Subcutaneous adipose tissue (tissue), 4 donors: ENCODE measurements around the gene OXA1L. TPM values are rescaled to one million over a fixed set of nuclear protein-coding genes. Genes with fewer than 3 reads are reported as not detected.

Source experiments
- total RNA-seq, 4 donors: library from RNA; depleted of rRNA; stranded (reverse); fragments of >200 nt; gene quantifications; one replicate each; pipeline ENCODE4 v1.1.0, GENCODE V29; 2016
- TF ChIP-seq, protein P1 (sequence below): fragments of 450-650 bp; IDR thresholded peaks from one replicate; pipeline ENCODE4 v1.5.1; 2016; ENCODE audit warnings: low read depth, mild to moderate bottlenecking, control low read depth, antibody characterized with exemption, moderate library complexity

The OXA1L gene
- total RNA-seq, 4 donors from 2014 or later = 81.9 to 102 (median 87.5) TPM

DNA sequence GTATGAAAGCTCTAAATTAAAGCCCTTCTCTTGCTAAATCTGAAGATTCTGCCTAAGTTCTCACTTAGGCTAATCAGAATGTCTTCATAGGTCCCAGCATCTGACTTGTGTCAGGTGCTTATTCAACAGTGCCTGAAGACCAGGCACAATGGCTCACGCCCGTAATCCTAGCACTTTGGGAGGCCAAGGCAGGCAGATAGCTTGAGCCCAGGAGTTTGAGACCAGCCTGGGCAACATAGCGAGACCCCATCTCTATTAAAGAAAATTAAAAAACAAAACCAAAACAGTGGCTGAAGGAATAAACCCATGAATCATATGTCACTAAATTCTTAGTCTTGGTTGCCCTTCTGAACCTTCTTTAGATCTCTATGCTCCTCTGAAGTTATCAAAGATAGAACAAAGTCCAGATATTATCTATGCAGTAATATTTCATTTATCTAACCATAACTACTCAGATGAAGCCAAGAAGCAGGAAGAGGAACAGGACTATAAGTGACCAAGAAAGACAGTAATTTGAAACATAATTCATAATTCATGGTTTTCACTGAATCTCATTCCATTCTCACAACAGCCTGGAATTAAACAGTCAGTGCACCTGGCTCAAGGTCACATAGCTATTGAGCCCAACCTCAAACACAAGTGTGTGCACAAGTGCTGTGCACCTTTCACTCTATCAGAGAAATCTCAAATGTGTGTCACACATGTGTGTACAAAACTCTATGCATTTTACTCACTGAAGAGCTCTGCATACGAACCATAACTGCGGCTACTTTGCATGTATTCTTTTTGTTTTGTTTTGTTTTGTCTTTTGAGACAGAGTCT lies 42.1 kb downstream of the OXA1L start:
- TF ChIP-seq, protein P1, sequence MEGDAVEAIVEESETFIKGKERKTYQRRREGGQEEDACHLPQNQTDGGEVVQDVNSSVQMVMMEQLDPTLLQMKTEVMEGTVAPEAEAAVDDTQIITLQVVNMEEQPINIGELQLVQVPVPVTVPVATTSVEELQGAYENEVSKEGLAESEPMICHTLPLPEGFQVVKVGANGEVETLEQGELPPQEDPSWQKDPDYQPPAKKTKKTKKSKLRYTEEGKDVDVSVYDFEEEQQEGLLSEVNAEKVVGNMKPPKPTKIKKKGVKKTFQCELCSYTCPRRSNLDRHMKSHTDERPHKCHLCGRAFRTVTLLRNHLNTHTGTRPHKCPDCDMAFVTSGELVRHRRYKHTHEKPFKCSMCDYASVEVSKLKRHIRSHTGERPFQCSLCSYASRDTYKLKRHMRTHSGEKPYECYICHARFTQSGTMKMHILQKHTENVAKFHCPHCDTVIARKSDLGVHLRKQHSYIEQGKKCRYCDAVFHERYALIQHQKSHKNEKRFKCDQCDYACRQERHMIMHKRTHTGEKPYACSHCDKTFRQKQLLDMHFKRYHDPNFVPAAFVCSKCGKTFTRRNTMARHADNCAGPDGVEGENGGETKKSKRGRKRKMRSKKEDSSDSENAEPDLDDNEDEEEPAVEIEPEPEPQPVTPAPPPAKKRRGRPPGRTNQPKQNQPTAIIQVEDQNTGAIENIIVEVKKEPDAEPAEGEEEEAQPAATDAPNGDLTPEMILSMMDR = no peak

DNA sequence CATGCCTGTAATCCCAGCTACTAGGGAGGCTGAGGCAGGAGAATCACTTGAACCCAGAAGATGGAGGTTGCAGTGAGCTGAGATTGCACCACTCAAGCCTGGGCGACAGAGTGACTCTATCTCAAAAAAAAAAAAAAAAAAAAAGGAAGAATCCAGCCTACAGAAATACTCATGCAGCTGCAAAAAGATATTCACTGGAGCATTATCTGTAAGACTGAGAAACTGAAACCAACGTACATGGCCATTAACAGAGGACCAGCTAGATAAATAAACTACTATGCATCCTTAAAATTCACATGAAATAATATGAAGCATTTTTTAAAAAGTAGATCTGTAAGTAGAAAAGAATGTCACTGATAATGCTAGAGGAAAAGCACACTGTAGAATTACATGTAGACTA lies 45.2 kb downstream of the OXA1L start:
- TF ChIP-seq, protein P1 = no peak

DNA sequence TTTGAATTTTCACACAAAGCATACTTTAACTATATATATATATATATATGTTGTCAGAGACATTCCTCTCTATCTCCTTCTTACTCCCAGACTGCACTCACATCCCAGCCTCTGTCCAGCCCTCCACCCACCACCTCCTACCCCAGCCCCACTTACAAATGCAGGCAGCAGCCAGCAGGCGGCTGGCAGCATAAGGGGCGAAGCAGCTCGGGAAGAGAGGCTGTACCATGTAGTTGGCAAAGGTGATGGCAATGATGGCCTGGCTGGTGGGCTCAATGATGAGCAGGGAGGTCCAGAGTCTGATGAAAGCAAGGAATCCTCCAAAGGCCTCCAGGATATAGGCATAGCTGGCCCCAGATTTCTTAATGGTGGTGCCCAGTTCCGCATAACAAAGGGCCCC lies 46.3 kb downstream of the OXA1L start:
- TF ChIP-seq, protein P1 = no peak

DNA sequence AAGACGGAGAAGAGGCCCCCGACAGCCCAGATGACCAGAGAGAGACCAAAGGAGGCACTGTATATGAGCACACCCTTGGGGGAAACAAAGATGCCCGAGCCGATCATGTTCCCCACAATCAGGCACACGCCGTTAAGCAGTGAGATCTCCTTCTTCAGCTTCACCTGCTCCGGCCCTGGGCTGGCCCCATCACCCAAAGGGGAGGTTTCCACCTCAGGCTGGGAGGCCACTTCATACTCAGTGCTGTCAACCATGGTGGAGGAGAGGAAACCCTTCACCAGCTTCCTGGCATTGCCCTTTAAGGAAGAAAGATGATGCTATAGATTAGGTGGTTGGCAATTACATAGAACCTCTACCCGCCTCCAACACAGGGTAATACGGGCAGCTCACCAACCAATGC lies 46.7 kb downstream of the OXA1L start:
- TF ChIP-seq, protein P1 = no peak

DNA sequence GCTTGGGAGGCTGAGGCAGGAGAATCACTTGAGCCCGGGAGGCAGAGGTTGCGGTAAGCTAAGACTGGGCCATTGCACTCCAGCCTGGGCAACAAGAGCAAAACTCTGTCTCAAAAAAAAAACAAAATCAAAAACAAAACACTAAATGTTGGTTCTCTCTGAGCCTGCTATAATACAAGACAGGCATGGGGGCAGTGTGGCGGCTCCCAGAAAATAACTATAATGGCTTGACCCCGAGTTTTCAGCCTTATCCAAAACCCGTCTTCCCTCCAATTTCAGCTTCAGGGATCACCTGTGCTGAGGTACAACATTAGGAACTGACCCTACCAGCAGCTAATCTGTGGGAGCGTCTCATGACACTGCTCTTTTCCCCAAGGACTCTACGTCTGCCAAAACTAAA lies 47.9 kb downstream of the OXA1L start:
- TF ChIP-seq, protein P1 = no peak

DNA sequence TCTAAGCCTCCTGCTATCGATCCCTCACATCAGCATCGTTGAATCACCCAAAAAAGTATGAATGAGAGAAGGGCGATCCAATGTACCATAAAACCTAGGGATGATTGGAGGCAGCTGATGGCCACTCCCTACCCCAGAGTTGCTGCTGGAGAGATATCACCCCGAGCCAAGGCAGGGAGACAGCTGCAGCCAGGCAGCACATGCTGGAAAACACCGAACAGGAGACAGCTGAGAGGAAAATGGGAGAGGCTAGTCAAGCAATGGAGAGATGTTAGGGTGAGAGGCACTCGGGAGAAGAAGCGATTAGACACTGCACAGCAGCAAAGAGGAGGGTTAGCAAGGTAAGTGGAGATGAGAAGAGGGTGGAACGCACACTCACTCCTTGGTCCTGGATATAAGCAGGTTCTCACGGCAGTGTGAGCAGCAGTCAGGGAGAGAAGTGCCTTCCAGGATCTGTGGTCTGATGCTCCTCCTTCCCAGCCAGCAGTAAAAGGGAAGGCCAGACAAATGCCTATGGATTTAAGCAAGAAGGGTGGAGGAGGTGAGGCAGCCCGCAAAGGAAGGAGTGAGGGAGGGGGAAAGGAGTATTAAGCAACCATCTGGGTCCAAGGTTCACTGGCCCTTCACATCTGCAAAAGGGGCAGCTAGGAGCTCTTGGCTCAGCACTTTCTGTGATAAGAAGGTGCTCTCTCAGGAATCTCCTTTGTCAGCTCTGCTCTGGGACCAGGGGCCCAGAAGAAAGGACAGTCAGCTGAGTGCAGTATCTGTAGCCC lies 48.6 kb downstream of the OXA1L start, which contains the start of gene SLC7A7:
Gene SLC7A7, minus strand, starts transcription at position 495 of the 773 bp plus-strand sequence. CDS start 2,037 bp downstream, outside the sequence.
- TF ChIP-seq, protein P1 = no peak

DNA sequence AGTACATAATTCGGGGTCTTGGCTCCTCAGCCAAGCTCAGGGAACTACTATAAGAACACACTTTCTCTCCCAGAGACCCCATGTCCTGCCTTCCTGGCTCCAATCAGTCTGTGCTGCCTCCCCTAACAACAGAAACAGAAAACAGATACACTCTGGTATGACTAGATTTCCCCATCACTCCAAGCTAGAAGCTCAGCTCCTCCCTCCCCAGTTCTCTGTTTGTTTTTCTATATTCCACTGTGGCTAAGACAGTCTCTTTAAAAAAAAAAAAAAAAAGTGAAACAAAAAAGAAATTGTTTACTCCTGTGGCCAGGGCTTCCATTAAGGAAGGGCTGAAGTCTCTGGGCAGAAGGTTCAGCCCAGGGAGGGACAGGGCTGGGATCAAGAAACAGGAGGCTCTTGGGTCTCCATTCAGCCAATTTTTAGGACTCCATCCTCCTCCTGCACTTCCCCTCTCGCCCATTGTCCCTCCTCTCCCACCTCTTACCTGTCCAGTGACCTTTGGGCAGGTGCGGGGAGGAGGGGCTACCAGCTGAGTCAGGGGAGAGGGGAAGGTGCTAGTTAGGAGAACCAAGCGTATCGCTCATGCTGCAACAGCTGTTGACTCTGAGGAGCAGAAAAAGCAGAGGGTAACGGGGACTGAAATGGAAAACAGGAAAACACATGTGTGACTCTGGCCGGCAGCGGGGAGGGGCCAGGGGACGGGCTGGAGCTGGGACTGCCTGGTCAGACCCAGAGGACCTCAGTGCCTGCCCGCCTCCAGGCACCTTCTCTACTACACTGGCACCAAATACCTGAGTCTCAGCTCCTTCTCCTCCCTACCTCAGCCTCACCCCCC lies 52.9 kb downstream of the OXA1L start:
- TF ChIP-seq, protein P1 = no peak
